Measurements from ENCODE around the gene KIF21B.

Gene KIF21B, protein sequence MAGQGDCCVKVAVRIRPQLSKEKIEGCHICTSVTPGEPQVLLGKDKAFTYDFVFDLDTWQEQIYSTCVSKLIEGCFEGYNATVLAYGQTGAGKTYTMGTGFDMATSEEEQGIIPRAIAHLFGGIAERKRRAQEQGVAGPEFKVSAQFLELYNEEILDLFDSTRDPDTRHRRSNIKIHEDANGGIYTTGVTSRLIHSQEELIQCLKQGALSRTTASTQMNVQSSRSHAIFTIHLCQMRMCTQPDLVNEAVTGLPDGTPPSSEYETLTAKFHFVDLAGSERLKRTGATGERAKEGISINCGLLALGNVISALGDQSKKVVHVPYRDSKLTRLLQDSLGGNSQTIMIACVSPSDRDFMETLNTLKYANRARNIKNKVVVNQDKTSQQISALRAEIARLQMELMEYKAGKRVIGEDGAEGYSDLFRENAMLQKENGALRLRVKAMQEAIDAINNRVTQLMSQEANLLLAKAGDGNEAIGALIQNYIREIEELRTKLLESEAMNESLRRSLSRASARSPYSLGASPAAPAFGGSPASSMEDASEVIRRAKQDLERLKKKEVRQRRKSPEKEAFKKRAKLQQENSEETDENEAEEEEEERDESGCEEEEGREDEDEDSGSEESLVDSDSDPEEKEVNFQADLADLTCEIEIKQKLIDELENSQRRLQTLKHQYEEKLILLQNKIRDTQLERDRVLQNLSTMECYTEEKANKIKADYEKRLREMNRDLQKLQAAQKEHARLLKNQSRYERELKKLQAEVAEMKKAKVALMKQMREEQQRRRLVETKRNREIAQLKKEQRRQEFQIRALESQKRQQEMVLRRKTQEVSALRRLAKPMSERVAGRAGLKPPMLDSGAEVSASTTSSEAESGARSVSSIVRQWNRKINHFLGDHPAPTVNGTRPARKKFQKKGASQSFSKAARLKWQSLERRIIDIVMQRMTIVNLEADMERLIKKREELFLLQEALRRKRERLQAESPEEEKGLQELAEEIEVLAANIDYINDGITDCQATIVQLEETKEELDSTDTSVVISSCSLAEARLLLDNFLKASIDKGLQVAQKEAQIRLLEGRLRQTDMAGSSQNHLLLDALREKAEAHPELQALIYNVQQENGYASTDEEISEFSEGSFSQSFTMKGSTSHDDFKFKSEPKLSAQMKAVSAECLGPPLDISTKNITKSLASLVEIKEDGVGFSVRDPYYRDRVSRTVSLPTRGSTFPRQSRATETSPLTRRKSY (N-terminal part only)

DNA sequence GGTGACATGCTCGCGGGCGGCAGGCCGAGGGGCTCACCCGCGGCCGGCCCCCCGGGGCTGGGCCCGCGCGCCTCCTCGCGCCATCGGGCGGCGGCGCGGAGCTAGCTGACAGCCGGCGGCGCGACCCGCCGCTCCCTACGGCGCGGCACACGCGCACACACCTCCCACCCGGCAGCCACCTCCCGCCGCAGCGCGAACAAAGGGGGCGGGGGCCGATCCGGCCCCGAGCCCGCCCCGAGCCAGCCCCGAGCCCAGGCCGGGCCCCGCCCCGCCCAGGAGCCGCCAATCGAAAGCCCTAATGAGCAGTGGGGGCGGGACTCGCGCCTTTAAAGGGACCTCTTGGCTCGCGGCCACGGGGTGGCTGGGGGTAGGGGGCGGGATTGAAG, at the start of gene KIF21B:
Gene KIF21B, minus strand, starts transcription at position 198 of the 386 bp plus-strand sequence. CDS start 331 bp downstream, outside the sequence.
- Histone ChIP-seq H3K36me3 (ENCODE audit: insufficient read depth, low read depth, low read length) (peaks cover 10% of the 10 kb centered on the region; the same call in 1 of the 2 replicates), H3K27me3 (ENCODE audit: insufficient read depth, low read length) (peaks cover 15% of the 10 kb centered on the region), H3K4me1 (ENCODE audit: insufficient read depth, low read length) (peaks cover 36% of the 10 kb centered on the region; the same call in 1 of the 2 replicates), H3K9me3 (ENCODE audit: insufficient read depth, low read depth, low read length) (no peaks in the 10 kb centered on the region), H3K27ac (ENCODE audit: low read length) (no peak within 1 kb of the TSS), H3K4me3 (ENCODE audit: low read length) (peak within 1 kb of the TSS; percentile 75), H3K9ac (ENCODE audit: low read depth, low read length) (peak within 1 kb of the TSS; percentile 70; the same call in 1 of the 2 replicates)

- H3K36me3 ChIP-seq (ENCODE audit: insufficient read depth, low read depth, low read length), result no peaks in the 10 kb centered on the region
- no peak overlapping the region for H3K9ac ChIP-seq (ENCODE audit: low read depth, low read length)
- no peaks in the 10 kb centered on the region for H3K4me1 ChIP-seq (ENCODE audit: insufficient read depth, low read length)
- H3K4me3 ChIP-seq (ENCODE audit: low read length), result no peak overlapping the region
- H3K27me3 ChIP-seq (ENCODE audit: insufficient read depth, low read length), result no peaks in the 10 kb centered on the region
- no peaks in the 10 kb centered on the region for H3K9me3 ChIP-seq (ENCODE audit: insufficient read depth, low read depth, low read length)
- no peak overlapping the region for H3K27ac ChIP-seq (ENCODE audit: low read length)
Measured at GRCh38 chr1:201072922-201073321, 49.4 kb upstream of the KIF21B start.

DNA sequence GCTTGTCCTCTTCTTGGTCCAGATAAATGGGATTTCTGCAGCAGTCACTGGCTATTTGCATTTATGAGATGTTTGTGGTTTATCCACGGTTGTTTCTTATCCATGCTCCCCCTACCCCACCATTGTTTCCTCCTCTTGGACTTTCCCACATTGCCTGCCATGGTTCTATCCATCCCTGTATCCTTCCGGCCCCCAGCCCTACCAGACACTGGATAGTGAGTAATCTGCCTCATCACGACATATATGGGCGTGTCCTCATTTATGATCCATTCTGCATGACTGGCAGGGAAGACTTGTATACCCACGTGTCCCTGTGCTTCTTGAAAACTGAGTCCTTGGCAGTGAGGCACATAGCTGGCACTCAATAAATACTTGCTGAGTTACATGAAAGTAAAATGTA, 48.6 kb upstream of the KIF21B start:
- no peaks in the 10 kb centered on the region for H3K4me1 ChIP-seq (ENCODE audit: insufficient read depth, low read length)
- H3K4me3 ChIP-seq (ENCODE audit: low read length), result no peak overlapping the region
- H3K27me3 ChIP-seq (ENCODE audit: insufficient read depth, low read length), result no peaks in the 10 kb centered on the region
- no peaks in the 10 kb centered on the region for H3K9me3 ChIP-seq (ENCODE audit: insufficient read depth, low read depth, low read length)
- H3K27ac ChIP-seq (ENCODE audit: low read length), result no peak overlapping the region
- no peaks in the 10 kb centered on the region for H3K36me3 ChIP-seq (ENCODE audit: insufficient read depth, low read depth, low read length)
- no peak overlapping the region for H3K9ac ChIP-seq (ENCODE audit: low read depth, low read length)

- Histone ChIP-seq H3K9me3 (ENCODE audit: insufficient read depth, low read depth, low read length) (no peaks in the 10 kb centered on the region), H3K36me3 (ENCODE audit: insufficient read depth, low read depth, low read length) (no peaks in the 10 kb centered on the region), H3K27ac (ENCODE audit: low read length) (no peak overlapping the region), H3K9ac (ENCODE audit: low read depth, low read length) (no peak overlapping the region), H3K4me3 (ENCODE audit: low read length) (no peak overlapping the region), H3K27me3 (ENCODE audit: insufficient read depth, low read length) (no peaks in the 10 kb centered on the region; the same call in 1 of the 2 replicates), H3K4me1 (ENCODE audit: insufficient read depth, low read length) (no peaks in the 10 kb centered on the region)
Measured at GRCh38 chr1:201069636-201070035, 46.1 kb upstream of the KIF21B start.

DNA sequence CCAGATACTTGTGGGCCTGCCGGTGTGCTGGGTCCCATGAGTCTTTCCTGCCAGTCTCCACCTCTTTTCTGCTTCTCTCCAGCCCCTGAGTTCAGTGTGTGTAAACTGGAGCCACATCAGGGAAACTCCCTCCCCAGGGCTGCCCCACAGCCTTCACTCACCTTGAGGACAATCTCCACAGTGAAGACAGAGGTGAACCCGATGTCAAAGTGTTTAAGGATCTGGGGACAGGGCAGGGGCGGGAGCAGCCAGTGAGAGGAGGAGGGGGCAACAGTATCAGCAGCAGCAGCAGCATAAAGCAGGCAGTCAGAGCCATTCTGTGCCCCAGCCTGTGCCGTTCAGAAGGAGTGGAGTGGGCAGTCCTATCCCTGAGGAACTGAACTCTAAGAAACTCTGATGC, 45.5 kb upstream of the KIF21B start:
- H3K27me3 ChIP-seq (ENCODE audit: insufficient read depth, low read length), result no peaks in the 10 kb centered on the region; the same call in 1 of the 2 replicates
- no peak overlapping the region for H3K9ac ChIP-seq (ENCODE audit: low read depth, low read length)
- no peaks in the 10 kb centered on the region for H3K4me1 ChIP-seq (ENCODE audit: insufficient read depth, low read length)
- no peak overlapping the region for H3K4me3 ChIP-seq (ENCODE audit: low read length)
- H3K36me3 ChIP-seq (ENCODE audit: insufficient read depth, low read depth, low read length), result no peaks in the 10 kb centered on the region
- H3K27ac ChIP-seq (ENCODE audit: low read length), result no peak overlapping the region
- no peaks in the 10 kb centered on the region for H3K9me3 ChIP-seq (ENCODE audit: insufficient read depth, low read depth, low read length)

- no peak overlapping the region for H3K9ac ChIP-seq (ENCODE audit: low read depth, low read length)
- H3K4me3 ChIP-seq (ENCODE audit: low read length), result no peak overlapping the region
- H3K4me1 ChIP-seq (ENCODE audit: insufficient read depth, low read length), result 0 out of 2 replicates have a peak, but pooled peaks cover 6% of the 10 kb centered on the region
- H3K36me3 ChIP-seq (ENCODE audit: insufficient read depth, low read depth, low read length), result no peaks in the 10 kb centered on the region
- no peaks in the 10 kb centered on the region for H3K9me3 ChIP-seq (ENCODE audit: insufficient read depth, low read depth, low read length)
- H3K27ac ChIP-seq (ENCODE audit: low read length), result no peak overlapping the region
- no peaks in the 10 kb centered on the region; the same call in 1 of the 2 replicates for H3K27me3 ChIP-seq (ENCODE audit: insufficient read depth, low read length)
Measured at GRCh38 chr1:201066986-201067385, 43.5 kb upstream of the KIF21B start.

DNA sequence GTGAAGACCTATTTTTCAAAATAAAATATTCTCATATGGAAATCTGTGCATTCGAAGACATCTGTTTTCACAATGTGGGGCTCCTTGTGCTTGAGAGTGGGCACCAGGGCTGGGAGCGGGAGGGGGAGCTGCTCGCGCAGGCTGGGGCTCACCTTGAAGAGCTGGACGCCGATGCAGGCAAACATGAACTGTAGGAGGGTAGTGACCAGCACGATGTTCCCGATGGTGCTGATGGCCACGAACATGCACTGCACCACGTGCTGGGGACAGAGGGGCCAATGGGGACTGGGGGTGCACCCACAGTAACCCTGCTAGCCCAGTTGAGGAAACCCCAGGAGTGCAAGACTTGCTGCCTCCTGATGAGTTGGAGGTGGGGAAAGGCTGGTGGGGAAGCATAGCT, 42.2 kb upstream of the KIF21B start:
- no peak overlapping the region for H3K27ac ChIP-seq (ENCODE audit: low read length)
- H3K9me3 ChIP-seq (ENCODE audit: insufficient read depth, low read depth, low read length), result no peaks in the 10 kb centered on the region
- H3K36me3 ChIP-seq (ENCODE audit: insufficient read depth, low read depth, low read length), result no peaks in the 10 kb centered on the region
- no peak overlapping the region for H3K9ac ChIP-seq (ENCODE audit: low read depth, low read length)
- no peaks in the 10 kb centered on the region; the same call in 1 of the 2 replicates for H3K27me3 ChIP-seq (ENCODE audit: insufficient read depth, low read length)
- 0 out of 2 replicates have a peak, but pooled peaks cover 6% of the 10 kb centered on the region for H3K4me1 ChIP-seq (ENCODE audit: insufficient read depth, low read length)
- H3K4me3 ChIP-seq (ENCODE audit: low read length), result no peak overlapping the region

DNA sequence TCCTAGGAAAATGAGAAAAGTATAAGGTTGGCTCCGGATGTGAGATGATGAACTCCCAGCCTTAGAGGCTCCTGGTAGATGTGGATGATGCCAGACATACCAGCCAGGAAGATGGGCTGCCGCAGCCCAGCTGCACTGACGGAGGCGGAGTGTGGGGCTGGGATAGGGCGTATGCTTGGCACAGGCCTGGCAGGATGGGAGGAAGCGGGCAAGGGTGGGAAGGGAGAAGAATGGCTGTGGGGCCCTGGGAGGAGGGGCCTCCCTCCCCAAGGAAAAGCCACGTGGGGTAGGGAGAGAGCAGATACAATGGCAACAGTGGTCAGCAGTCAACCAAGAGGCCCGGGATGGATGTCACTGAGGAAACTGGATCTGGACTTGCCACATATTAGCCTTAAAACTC, 41.3 kb upstream of the KIF21B start:
- no peaks in the 10 kb centered on the region; the same call in 1 of the 2 replicates for H3K27me3 ChIP-seq (ENCODE audit: insufficient read depth, low read length)
- 0 out of 2 replicates have a peak, but pooled peaks cover 6% of the 10 kb centered on the region for H3K4me1 ChIP-seq (ENCODE audit: insufficient read depth, low read length)
- no peak overlapping the region for H3K4me3 ChIP-seq (ENCODE audit: low read length)
- H3K9me3 ChIP-seq (ENCODE audit: insufficient read depth, low read depth, low read length), result no peaks in the 10 kb centered on the region
- H3K27ac ChIP-seq (ENCODE audit: low read length), result no peak overlapping the region
- H3K9ac ChIP-seq (ENCODE audit: low read depth, low read length), result no peak overlapping the region
- H3K36me3 ChIP-seq (ENCODE audit: insufficient read depth, low read depth, low read length), result no peaks in the 10 kb centered on the region

DNA sequence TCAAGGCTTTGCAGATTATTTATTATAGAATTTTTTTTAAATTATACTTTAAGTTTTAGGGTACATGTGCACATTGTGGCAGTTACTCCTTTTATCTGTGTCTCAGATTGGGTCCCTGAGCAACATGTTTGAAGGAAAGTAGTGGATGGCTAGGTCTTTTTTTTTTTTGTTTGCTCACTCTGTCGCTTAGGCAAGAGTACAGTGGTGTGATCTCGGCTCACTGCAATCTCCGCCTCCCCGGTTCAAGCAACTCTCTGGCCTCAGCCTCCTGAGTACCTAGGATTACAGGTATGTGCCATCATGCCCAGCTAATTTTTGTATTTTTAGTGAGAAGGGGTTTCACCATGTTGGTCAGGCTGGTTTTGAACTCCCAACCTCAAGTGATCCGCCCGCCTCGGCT, 39.6 kb upstream of the KIF21B start:
- H3K27me3 ChIP-seq (ENCODE audit: insufficient read depth, low read length), result no peaks in the 10 kb centered on the region; the same call in 1 of the 2 replicates
- no peaks in the 10 kb centered on the region for H3K36me3 ChIP-seq (ENCODE audit: insufficient read depth, low read depth, low read length)
- no peak overlapping the region for H3K4me3 ChIP-seq (ENCODE audit: low read length)
- H3K9ac ChIP-seq (ENCODE audit: low read depth, low read length), result no peak overlapping the region
- no peak overlapping the region for H3K27ac ChIP-seq (ENCODE audit: low read length)
- H3K4me1 ChIP-seq (ENCODE audit: insufficient read depth, low read length), result peaks cover 6% of the 10 kb centered on the region; the same call in 1 of the 2 replicates
- no peaks in the 10 kb centered on the region for H3K9me3 ChIP-seq (ENCODE audit: insufficient read depth, low read depth, low read length)

DNA sequence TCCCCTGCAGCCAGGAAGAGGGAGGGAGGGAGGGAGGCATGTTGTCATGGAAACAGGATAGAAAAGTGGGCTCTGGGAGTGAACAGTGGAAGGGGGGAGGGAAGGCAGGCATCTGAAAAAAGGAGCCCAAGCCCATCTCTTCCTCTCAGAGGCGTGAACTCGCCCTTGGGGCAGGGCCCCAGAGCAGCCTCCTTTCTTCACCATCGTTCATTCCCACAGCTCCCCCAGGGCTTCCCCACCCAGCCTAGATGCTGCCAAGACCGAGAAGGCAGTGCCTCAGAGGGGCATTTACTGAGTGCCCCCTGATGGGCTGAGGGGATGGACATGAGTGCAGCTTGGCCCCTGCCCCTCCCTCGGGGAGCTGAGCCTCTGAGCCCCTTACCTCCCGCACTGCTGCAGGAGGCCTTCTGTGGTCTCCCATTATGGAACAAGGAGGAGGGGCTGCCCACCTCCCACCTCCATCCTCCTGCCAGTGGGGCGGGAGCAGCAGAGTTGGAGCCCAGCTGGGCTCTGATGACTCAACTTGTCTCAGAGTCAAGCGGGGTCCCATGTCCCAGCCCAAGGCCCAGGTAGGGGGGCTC, 39.1 kb upstream of the KIF21B start:
- H3K9ac ChIP-seq (ENCODE audit: low read depth, low read length), result no peak overlapping the region
- no peaks in the 10 kb centered on the region; the same call in 1 of the 2 replicates for H3K27me3 ChIP-seq (ENCODE audit: insufficient read depth, low read length)

GRCh38 chr1:201061886-201062285, 38.4 kb upstream of the KIF21B start:
- H3K4me3 ChIP-seq (ENCODE audit: low read length), result no peak overlapping the region
- H3K9ac ChIP-seq (ENCODE audit: low read depth, low read length), result no peak overlapping the region
- no peaks in the 10 kb centered on the region for H3K36me3 ChIP-seq (ENCODE audit: insufficient read depth, low read depth, low read length)
- H3K9me3 ChIP-seq (ENCODE audit: insufficient read depth, low read depth, low read length), result no peaks in the 10 kb centered on the region
- H3K27me3 ChIP-seq (ENCODE audit: insufficient read depth, low read length), result no peaks in the 10 kb centered on the region; the same call in 1 of the 2 replicates
- H3K27ac ChIP-seq (ENCODE audit: low read length), result no peak overlapping the region
- H3K4me1 ChIP-seq (ENCODE audit: insufficient read depth, low read length), result peaks cover 6% of the 10 kb centered on the region; the same call in 1 of the 2 replicates

More for the DNA sequence above, 39.1 kb upstream of the KIF21B start:
- no peaks in the 10 kb centered on the region for H3K36me3 ChIP-seq (ENCODE audit: insufficient read depth, low read depth, low read length)
- no peaks in the 10 kb centered on the region for H3K9me3 ChIP-seq (ENCODE audit: insufficient read depth, low read depth, low read length)
- peaks cover 6% of the 10 kb centered on the region; the same call in 1 of the 2 replicates for H3K4me1 ChIP-seq (ENCODE audit: insufficient read depth, low read length)
- no peak overlapping the region for H3K4me3 ChIP-seq (ENCODE audit: low read length)
- H3K27ac ChIP-seq (ENCODE audit: low read length), result no peak overlapping the region

All from iPS-20b (cell line).